C4-2B (cell line): Measurements from ENCODE around the gene CA10.

Experiments
- CTCF ChIP-seq: fragments of 450-650 bp; conservative IDR thresholded peaks from 2 replicates; pipeline ENCODE4 v1.5.1; 2017; ENCODE audit warnings: mild to moderate bottlenecking
- ZFX ChIP-seq: fragments of 450-650 bp; IDR thresholded peaks from 2 replicates; pipeline ENCODE4 v1.6.1; 2017

- TF ChIP-seq CTCF (no peak), ZFX (no peak)
Observed at GRCh38 chr17:52105591-52105990, 52.9 kb downstream of the CA10 start.
